ENCODE measurements around the gene GAS2L1.

The GAS2L1 gene

DNA sequence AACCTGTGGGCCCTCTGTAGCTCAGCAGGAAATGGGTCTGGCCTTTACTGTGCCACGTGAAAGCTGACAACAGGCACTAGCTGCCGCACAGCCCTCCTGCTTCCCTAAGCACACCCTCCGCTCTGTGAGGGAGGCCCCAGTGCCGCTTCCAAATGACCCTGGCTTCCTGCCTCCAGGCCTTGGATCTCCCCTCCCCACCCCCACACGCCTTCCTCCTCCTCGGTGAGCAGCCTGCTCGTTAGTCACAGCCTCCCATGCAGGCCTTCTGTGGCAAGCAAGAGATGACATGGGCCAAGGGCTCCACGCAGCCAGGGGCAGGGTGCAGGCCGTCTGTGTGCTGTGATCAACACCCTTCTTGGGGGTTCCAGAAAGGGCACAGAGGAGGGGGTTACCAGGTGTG, 24.3 kb downstream of the GAS2L1 start:
- ChIA-PET CTCF (interaction anchor here (1.0 kb wide), 1 partner anchor 9 kb away, joined by 3 read pairs; no protein-coding TSS in a partner anchor), POLR2A (no interaction called here)
- DNase-seq (ENCODE audit: extremely low spot score) = no peak
- TF ChIP-seq, protein P1, sequence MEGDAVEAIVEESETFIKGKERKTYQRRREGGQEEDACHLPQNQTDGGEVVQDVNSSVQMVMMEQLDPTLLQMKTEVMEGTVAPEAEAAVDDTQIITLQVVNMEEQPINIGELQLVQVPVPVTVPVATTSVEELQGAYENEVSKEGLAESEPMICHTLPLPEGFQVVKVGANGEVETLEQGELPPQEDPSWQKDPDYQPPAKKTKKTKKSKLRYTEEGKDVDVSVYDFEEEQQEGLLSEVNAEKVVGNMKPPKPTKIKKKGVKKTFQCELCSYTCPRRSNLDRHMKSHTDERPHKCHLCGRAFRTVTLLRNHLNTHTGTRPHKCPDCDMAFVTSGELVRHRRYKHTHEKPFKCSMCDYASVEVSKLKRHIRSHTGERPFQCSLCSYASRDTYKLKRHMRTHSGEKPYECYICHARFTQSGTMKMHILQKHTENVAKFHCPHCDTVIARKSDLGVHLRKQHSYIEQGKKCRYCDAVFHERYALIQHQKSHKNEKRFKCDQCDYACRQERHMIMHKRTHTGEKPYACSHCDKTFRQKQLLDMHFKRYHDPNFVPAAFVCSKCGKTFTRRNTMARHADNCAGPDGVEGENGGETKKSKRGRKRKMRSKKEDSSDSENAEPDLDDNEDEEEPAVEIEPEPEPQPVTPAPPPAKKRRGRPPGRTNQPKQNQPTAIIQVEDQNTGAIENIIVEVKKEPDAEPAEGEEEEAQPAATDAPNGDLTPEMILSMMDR (IDR thresholded peaks at IDR 0.05; ENCODE audit: control extremely low read depth, extremely low read depth, low read depth, missing control alignments) = no peak

- CTCF ChIA-PET = no interaction called here
- DNase-seq (ENCODE audit: extremely low spot score) = no peak
- TF ChIP-seq, protein P1 (IDR thresholded peaks at IDR 0.05; ENCODE audit: control extremely low read depth, extremely low read depth, low read depth, missing control alignments) = no peak
- POLR2A ChIA-PET = no interaction called here
These were observed 24.8 kb downstream of the GAS2L1 start for GRCh38 chr22:29331213-29331612.

DNA sequence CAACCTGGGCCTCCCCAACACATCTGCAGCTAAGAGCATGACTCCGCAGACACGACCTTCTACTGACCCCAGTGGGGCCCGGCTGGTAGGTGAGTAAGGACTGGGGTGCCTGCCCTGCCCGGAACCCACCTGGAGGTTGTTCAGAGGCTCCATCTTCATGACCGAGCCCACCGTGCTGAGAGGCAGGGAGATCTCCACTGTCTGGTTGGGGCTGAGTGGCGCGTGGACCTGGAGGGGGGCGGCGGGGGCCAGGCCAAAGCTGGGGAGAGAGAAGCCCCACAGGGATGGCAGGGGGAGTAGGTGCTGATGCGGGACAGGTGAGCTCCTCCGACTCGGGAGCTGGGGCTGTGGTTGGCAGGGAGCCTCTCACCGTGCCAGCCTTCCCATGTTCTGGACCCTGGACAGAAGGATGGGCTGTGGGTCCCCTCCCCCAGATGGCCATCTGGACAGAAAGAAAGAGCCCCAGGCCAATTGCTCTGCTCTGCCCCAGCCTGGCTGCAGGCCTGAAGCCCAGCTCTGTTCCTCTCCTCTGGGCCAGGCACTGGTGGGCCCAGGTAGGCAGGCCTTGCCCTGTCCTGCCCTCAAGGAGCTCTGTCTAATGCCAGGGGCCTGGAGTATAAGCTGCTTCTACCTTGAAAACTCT, 25.3 kb downstream of the GAS2L1 start:
- TF ChIP-seq, protein P1 (IDR thresholded peaks at IDR 0.05; ENCODE audit: control extremely low read depth, extremely low read depth, low read depth, missing control alignments) = no peak
- CTCF ChIA-PET = interaction anchor here (1.2 kb wide), 1 partner anchor 15 kb away, joined by 4 read pairs; no protein-coding TSS in a partner anchor
- POLR2A ChIA-PET = no interaction called here
- DNase-seq (ENCODE audit: extremely low spot score) = no peak

- POLR2A ChIA-PET = no interaction called here
- CTCF ChIA-PET = interaction anchor here (1.2 kb wide), 1 partner anchor 14 kb away, joined by 4 read pairs; no protein-coding TSS in a partner anchor
- no peak for DNase-seq (ENCODE audit: extremely low spot score)
- TF ChIP-seq, protein P1 (IDR thresholded peaks at IDR 0.05; ENCODE audit: control extremely low read depth, extremely low read depth, low read depth, missing control alignments) = no peak
These were observed 26.5 kb downstream of the GAS2L1 start for GRCh38 chr22:29332886-29333496.

- ChIA-PET CTCF (interaction anchor here (0.8 kb wide), 1 partner anchor 21 kb away, joined by 3 read pairs; no protein-coding TSS in a partner anchor), POLR2A (no interaction called here)
- TF ChIP-seq, protein P1 (IDR thresholded peaks at IDR 0.05; ENCODE audit: control extremely low read depth, extremely low read depth, low read depth, missing control alignments) = no peak
- DNase-seq (ENCODE audit: extremely low spot score) = no peak
These were observed 27.7 kb downstream of the GAS2L1 start for GRCh38 chr22:29334148-29334547.

GRCh38 chr22:29334696-29335344, 28.4 kb downstream of the GAS2L1 start:
- CTCF ChIA-PET = interaction anchor here (0.8 kb wide), 1 partner anchor 21 kb away, joined by 3 read pairs; no protein-coding TSS in a partner anchor
- POLR2A ChIA-PET = interaction anchor here (0.7 kb wide), 1 partner anchor 215 kb away, joined by 11 read pairs; no protein-coding TSS in a partner anchor
- DNase-seq (ENCODE audit: extremely low spot score) = no peak
- TF ChIP-seq, protein P1 (IDR thresholded peaks at IDR 0.05; ENCODE audit: control extremely low read depth, extremely low read depth, low read depth, missing control alignments) = no peak
